ENCODE results near the gene LRP8. TPM values are rescaled to one million over a fixed set of nuclear protein-coding genes. Genes with fewer than 3 reads are reported as not detected.

LRP8 gene
- total and polyA plus RNA-seq, 2 experiments from 2014 or later = 2.4 to 2.7 TPM

- Histone ChIP-seq H3K79me2 (no peaks in the 10 kb centered on the region), H4K20me1 (ENCODE audit: insufficient read depth, poor library complexity, severe bottlenecking) (no peaks in the 10 kb centered on the region), H3K4me2 (no peak overlapping the region), H3K36me3 (replicated peaks; ENCODE audit: insufficient read depth, low read depth) (no peaks in the 10 kb centered on the region), H3K9me2 (replicated peaks; ENCODE audit: insufficient read depth) (no peaks in the 10 kb centered on the region), H3K27me3 (no peaks in the 10 kb centered on the region), H3K27ac (no peak overlapping the region), H3K4me3 (no peak overlapping the region), H3K4me1 (ENCODE audit: insufficient read depth) (no peaks in the 10 kb centered on the region), H3K9me3 (ENCODE audit: low read depth) (no peaks in the 10 kb centered on the region), H2AFZ (no peak overlapping the region)
- 80% methylated on average over 7 of the region's 7 CpGs for WGBS (ENCODE audit: low lambda C conversion rate, missing lambda C conversion rate)
- no peak for DNase-seq (ENCODE audit: low spot score)
- no peak for TF ChIP-seq EZH2 (IDR thresholded peaks at IDR 0.05; ENCODE audit: borderline replicate concordance)
- TF ChIP-seq EZH2phosphoT487 (IDR thresholded peaks at IDR 0.05; ENCODE audit: low read depth, severe bottlenecking, unreplicated experiment) = no peak
Observed at GRCh38 chr1:53305650-53306049, 22.2 kb downstream of the LRP8 start.

- no peaks in the 10 kb centered on the region for H3K9me2 ChIP-seq (replicated peaks; ENCODE audit: insufficient read depth)
- no peak overlapping the region for H3K4me2 ChIP-seq
- TF ChIP-seq EZH2 (IDR thresholded peaks at IDR 0.05; ENCODE audit: borderline replicate concordance) (no peak), EZH2phosphoT487 (IDR thresholded peaks at IDR 0.05; ENCODE audit: low read depth, severe bottlenecking, unreplicated experiment) (no peak)
- TF ChIP-seq, protein P1, sequence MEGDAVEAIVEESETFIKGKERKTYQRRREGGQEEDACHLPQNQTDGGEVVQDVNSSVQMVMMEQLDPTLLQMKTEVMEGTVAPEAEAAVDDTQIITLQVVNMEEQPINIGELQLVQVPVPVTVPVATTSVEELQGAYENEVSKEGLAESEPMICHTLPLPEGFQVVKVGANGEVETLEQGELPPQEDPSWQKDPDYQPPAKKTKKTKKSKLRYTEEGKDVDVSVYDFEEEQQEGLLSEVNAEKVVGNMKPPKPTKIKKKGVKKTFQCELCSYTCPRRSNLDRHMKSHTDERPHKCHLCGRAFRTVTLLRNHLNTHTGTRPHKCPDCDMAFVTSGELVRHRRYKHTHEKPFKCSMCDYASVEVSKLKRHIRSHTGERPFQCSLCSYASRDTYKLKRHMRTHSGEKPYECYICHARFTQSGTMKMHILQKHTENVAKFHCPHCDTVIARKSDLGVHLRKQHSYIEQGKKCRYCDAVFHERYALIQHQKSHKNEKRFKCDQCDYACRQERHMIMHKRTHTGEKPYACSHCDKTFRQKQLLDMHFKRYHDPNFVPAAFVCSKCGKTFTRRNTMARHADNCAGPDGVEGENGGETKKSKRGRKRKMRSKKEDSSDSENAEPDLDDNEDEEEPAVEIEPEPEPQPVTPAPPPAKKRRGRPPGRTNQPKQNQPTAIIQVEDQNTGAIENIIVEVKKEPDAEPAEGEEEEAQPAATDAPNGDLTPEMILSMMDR (IDR thresholded peaks at IDR 0.05; ENCODE audit: poor library complexity) = no peak
- no peaks in the 10 kb centered on the region for H3K4me1 ChIP-seq (ENCODE audit: insufficient read depth)
- H3K4me3 ChIP-seq = no peak overlapping the region
- no peaks in the 10 kb centered on the region for H3K79me2 ChIP-seq
- H2AFZ ChIP-seq = no peak overlapping the region
- H3K36me3 ChIP-seq (replicated peaks; ENCODE audit: insufficient read depth, low read depth) = no peaks in the 10 kb centered on the region
- no peak overlapping the region for H3K27ac ChIP-seq
- DNase-seq (ENCODE audit: low spot score) = no peak
- H4K20me1 ChIP-seq (ENCODE audit: insufficient read depth, poor library complexity, severe bottlenecking) = no peaks in the 10 kb centered on the region
- whole genome bisulfite sequencing (ENCODE audit: low lambda C conversion rate, missing lambda C conversion rate) = 97% methylated on average over 7 of the region's 7 CpGs
- no peaks in the 10 kb centered on the region for H3K27me3 ChIP-seq
- no peaks in the 10 kb centered on the region for H3K9me3 ChIP-seq (ENCODE audit: low read depth)
Observed at GRCh38 chr1:53304527-53304926, 23.3 kb downstream of the LRP8 start.

DNA sequence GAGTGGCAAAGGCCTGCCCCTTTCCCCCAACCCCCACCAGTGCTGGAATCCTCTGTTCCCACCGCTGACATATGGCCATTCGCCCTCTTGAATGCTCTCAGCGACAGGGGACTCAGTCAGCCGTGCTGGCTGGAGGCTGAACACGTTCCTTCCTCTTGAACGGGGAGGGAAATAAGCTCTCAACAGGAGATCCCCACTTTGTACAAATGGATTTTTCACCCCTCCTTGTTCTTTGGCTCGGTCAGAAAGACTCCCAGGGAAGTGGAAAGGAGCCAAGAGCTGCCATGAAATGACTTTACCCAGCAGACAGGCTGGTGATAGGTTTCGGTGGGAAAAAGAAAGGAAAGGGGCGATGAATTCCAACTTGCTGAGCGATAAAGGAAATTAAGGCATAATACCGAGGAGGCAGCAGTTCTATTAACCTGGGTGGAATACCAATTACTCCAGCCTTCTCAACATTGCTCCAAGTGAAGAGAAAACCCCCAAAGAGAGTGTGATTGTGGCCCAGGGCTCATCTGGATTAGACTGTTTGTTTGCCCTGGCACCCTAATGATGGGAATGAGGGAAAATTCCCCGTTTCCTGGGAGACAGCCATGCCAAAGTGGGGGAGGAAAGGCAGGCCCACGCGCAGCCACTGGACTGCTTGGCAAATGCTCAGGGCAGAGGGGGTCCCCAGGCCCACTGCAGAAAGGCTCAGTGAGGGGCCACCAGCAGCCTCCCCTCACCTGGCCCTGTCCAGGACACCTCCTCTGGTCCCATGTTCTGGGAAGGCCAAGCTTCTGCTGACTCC, 23.9 kb downstream of the LRP8 start:
- H3K4me1 ChIP-seq (ENCODE audit: insufficient read depth) = no peaks in the 10 kb centered on the region
- H3K9me2 ChIP-seq (replicated peaks; ENCODE audit: insufficient read depth) = no peaks in the 10 kb centered on the region
- no peaks in the 10 kb centered on the region for H3K9me3 ChIP-seq (ENCODE audit: low read depth)
- no peak overlapping the region for H3K4me3 ChIP-seq
- no peak overlapping the region for H3K27ac ChIP-seq
- H3K4me2 ChIP-seq = no peak overlapping the region
- no peaks in the 10 kb centered on the region for H3K27me3 ChIP-seq
- WGBS (ENCODE audit: low lambda C conversion rate, missing lambda C conversion rate) = 84% methylated on average over 14 of the region's 14 CpGs
- no peak overlapping the region for H2AFZ ChIP-seq
- no peaks in the 10 kb centered on the region for H4K20me1 ChIP-seq (ENCODE audit: insufficient read depth, poor library complexity, severe bottlenecking)
- TF ChIP-seq, protein P1 (IDR thresholded peaks at IDR 0.05; ENCODE audit: poor library complexity) = no peak
- TF ChIP-seq EZH2phosphoT487 (IDR thresholded peaks at IDR 0.05; ENCODE audit: low read depth, severe bottlenecking, unreplicated experiment) = no peak
- H3K79me2 ChIP-seq = no peaks in the 10 kb centered on the region
- no peaks in the 10 kb centered on the region for H3K36me3 ChIP-seq (replicated peaks; ENCODE audit: insufficient read depth, low read depth)
- no peak for DNase-seq (ENCODE audit: low spot score)

GRCh38 chr1:53303243-53303642, 24.6 kb downstream of the LRP8 start:
- Histone ChIP-seq H3K9me3 (ENCODE audit: low read depth) (no peaks in the 10 kb centered on the region), H3K4me2 (no peak overlapping the region), H2AFZ (no peak overlapping the region), H3K9me2 (replicated peaks; ENCODE audit: insufficient read depth) (no peaks in the 10 kb centered on the region), H3K36me3 (replicated peaks; ENCODE audit: insufficient read depth, low read depth) (no peaks in the 10 kb centered on the region), H3K4me3 (no peak overlapping the region), H4K20me1 (ENCODE audit: insufficient read depth, poor library complexity, severe bottlenecking) (no peaks in the 10 kb centered on the region), H3K79me2 (no peaks in the 10 kb centered on the region), H3K4me1 (ENCODE audit: insufficient read depth) (no peaks in the 10 kb centered on the region), H3K27ac (no peak overlapping the region), H3K27me3 (no peaks in the 10 kb centered on the region)
- WGBS (ENCODE audit: low lambda C conversion rate, missing lambda C conversion rate) = 65% methylated on average over 7 of the region's 7 CpGs
- TF ChIP-seq, protein P1 (IDR thresholded peaks at IDR 0.05; ENCODE audit: poor library complexity) = no peak
- TF ChIP-seq EZH2 (IDR thresholded peaks at IDR 0.05; ENCODE audit: borderline replicate concordance) (no peak), EZH2phosphoT487 (IDR thresholded peaks at IDR 0.05; ENCODE audit: low read depth, severe bottlenecking, unreplicated experiment) (no peak)
- DNase-seq (ENCODE audit: low spot score) = no peak

Measured in hepatocyte (in vitro differentiated cells).